Activated T-cell treated with anti-CD3 and anti-CD28 coated beads, Interleukin-2, amount 50 U/mL, for 72 hours (primary cell): ENCODE results near the gene ENAH. TPM values are rescaled to one million over a fixed set of nuclear protein-coding genes. Genes with fewer than 3 reads are reported as not detected.

Source experiments
- ATAC-seq, 2 donors: fragments of 150-1000 bp; cut with Tn5 transposase; replicated peaks in 1 of 2; 2 replicates each; pipeline ENCODE4 v1.10.0; 2021; ENCODE audit warnings: moderate library complexity in 2 of 2, mild to moderate bottlenecking in 1 of 2
- DNase-seq, 2 donors: peaks; one replicate each; pipeline ENCODE4 v3.0.0; 2021 to 2022; ENCODE audit warnings: mixed read lengths in 1 of 2
- H3K27ac Mint-ChIP-seq: one replicate; pipeline ENCODE4 v1.8.0; 2022; ENCODE audit warnings: mild to moderate bottlenecking, moderate library complexity, mixed read lengths
- H3K27me3 Mint-ChIP-seq: one replicate; pipeline ENCODE4 v1.8.0; 2022; ENCODE audit warnings: low read depth, mixed read lengths
- H3K36me3 Mint-ChIP-seq, 2 donors: one replicate each; pipeline ENCODE4 v1.8.0; 2022; ENCODE audit warnings: mixed read lengths in 2 of 2, mild to moderate bottlenecking in 1 of 2; ENCODE audit not compliant: insufficient read depth in 2 of 2
- H3K4me1 Mint-ChIP-seq: one replicate; pipeline ENCODE4 v1.8.0; 2022; ENCODE audit warnings: low read depth, mixed read lengths
- H3K4me3 Mint-ChIP-seq, 2 donors: one replicate each; pipeline ENCODE4 v1.8.0; 2022; ENCODE audit warnings: mild to moderate bottlenecking in 2 of 2, mixed read lengths in 2 of 2, moderate library complexity in 2 of 2
- H3K9me3 Mint-ChIP-seq, 2 donors: one replicate each; pipeline ENCODE4 v1.8.0; 2022; ENCODE audit warnings: mixed read lengths in 2 of 2
- total RNA-seq, 2 donors: library from RNA; stranded (reverse); gene quantifications; one replicate each; pipeline ENCODE4 v1.2.3, GENCODE V29; 2022

The ENAH gene
- total RNA-seq, 2 donors from 2014 or later, result 0.12 to 0.43 TPM

GRCh38 chr1:225548140-225548857 lies 104.6 kb downstream of the ENAH start:
- Mint-ChIP-seq H3K4me3 (no peak overlapping the region), H3K9me3 (no peaks in the 10 kb centered on the region), H3K36me3 (no peaks in the 10 kb centered on the region), H3K4me1 (peaks cover 7% of the 10 kb centered on the region), H3K27ac (no peak overlapping the region), H3K27me3 (no peaks in the 10 kb centered on the region)
- ATAC-seq (no peak), DNase-seq (no peak)

- H3K27me3 Mint-ChIP-seq, result no peaks in the 10 kb centered on the region
- H3K4me3 Mint-ChIP-seq, result no peak overlapping the region
- no peak overlapping the region for H3K27ac Mint-ChIP-seq
These were observed 107.3 kb downstream of the ENAH start for GRCh38 chr1:225545649-225546048.

GRCh38 chr1:225544924-225545323 lies 108.0 kb downstream of the ENAH start:
- Mint-ChIP-seq H3K27ac (no peak overlapping the region), H3K4me3 (no peak overlapping the region), H3K4me1 (peaks cover 7% of the 10 kb centered on the region), H3K9me3 (no peaks in the 10 kb centered on the region), H3K36me3 (no peaks in the 10 kb centered on the region), H3K27me3 (no peaks in the 10 kb centered on the region)
- DNase-seq, result no peak
- ATAC-seq, result no peak

More at GRCh38 chr1:225545649-225546048, 107.3 kb downstream of the ENAH start:
- no peak for DNase-seq
- no peaks in the 10 kb centered on the region for H3K9me3 Mint-ChIP-seq
- H3K36me3 Mint-ChIP-seq, result no peaks in the 10 kb centered on the region
- ATAC-seq, result no peak
- peaks cover 7% of the 10 kb centered on the region for H3K4me1 Mint-ChIP-seq

- no peak overlapping the region for H3K27ac Mint-ChIP-seq
- no peaks in the 10 kb centered on the region for H3K27me3 Mint-ChIP-seq
- no peak overlapping the region for H3K4me3 Mint-ChIP-seq
- H3K4me1 Mint-ChIP-seq, result peaks cover 7% of the 10 kb centered on the region
- H3K9me3 Mint-ChIP-seq, result no peaks in the 10 kb centered on the region
- DNase-seq (no peak), ATAC-seq (no peak)
- H3K36me3 Mint-ChIP-seq, result no peaks in the 10 kb centered on the region
These were observed 108.7 kb downstream of the ENAH start for GRCh38 chr1:225544263-225544662.

GRCh38 chr1:225543350-225543749 lies 109.6 kb downstream of the ENAH start:
- no peak for ATAC-seq
- no peaks in the 10 kb centered on the region for H3K27me3 Mint-ChIP-seq
- peaks cover 7% of the 10 kb centered on the region for H3K4me1 Mint-ChIP-seq
- no peaks in the 10 kb centered on the region for H3K9me3 Mint-ChIP-seq
- no peak overlapping the region for H3K4me3 Mint-ChIP-seq
- no peak overlapping the region for H3K27ac Mint-ChIP-seq
- no peak for DNase-seq
- H3K36me3 Mint-ChIP-seq, result no peaks in the 10 kb centered on the region

GRCh38 chr1:225541383-225541782 lies 111.5 kb downstream of the ENAH start:
- ATAC-seq (no peak), DNase-seq (no peak)
- H3K4me3 Mint-ChIP-seq, result no peak overlapping the region
- no peaks in the 10 kb centered on the region for H3K36me3 Mint-ChIP-seq
- no peak overlapping the region for H3K27ac Mint-ChIP-seq
- H3K27me3 Mint-ChIP-seq, result no peaks in the 10 kb centered on the region
- H3K4me1 Mint-ChIP-seq, result no peaks in the 10 kb centered on the region
- no peaks in the 10 kb centered on the region for H3K9me3 Mint-ChIP-seq

- DNase-seq (no peak), ATAC-seq (no peak)
- Mint-ChIP-seq H3K27ac (no peak overlapping the region), H3K4me1 (no peaks in the 10 kb centered on the region), H3K4me3 (no peak overlapping the region), H3K9me3 (no peaks in the 10 kb centered on the region), H3K36me3 (no peaks in the 10 kb centered on the region), H3K27me3 (no peaks in the 10 kb centered on the region)
These were observed 113.3 kb downstream of the ENAH start for GRCh38 chr1:225539575-225539974.

- Mint-ChIP-seq H3K36me3 (no peaks in the 10 kb centered on the region), H3K4me1 (no peaks in the 10 kb centered on the region), H3K27me3 (no peaks in the 10 kb centered on the region), H3K4me3 (no peak overlapping the region), H3K9me3 (no peaks in the 10 kb centered on the region), H3K27ac (no peak overlapping the region)
- no peak for ATAC-seq
- DNase-seq, result no peak
These were observed 113.9 kb downstream of the ENAH start for GRCh38 chr1:225539069-225539468.

- Mint-ChIP-seq H3K9me3 (no peaks in the 10 kb centered on the region), H3K27me3 (peaks cover 8% of the 10 kb centered on the region), H3K4me3 (no peak overlapping the region), H3K36me3 (no peaks in the 10 kb centered on the region), H3K4me1 (no peaks in the 10 kb centered on the region), H3K27ac (no peak overlapping the region)
- ATAC-seq, result no peak
- no peak for DNase-seq
These were observed 115.2 kb downstream of the ENAH start for GRCh38 chr1:225537554-225538251.

GRCh38 chr1:225535280-225535679 lies 117.6 kb downstream of the ENAH start:
- Mint-ChIP-seq H3K9me3 (no peaks in the 10 kb centered on the region), H3K27me3 (peaks cover 14% of the 10 kb centered on the region), H3K4me1 (no peaks in the 10 kb centered on the region), H3K4me3 (no peak overlapping the region), H3K36me3 (no peaks in the 10 kb centered on the region), H3K27ac (no peak overlapping the region)
- ATAC-seq (no peak), DNase-seq (no peak)

- DNase-seq (no peak), ATAC-seq (no peak)
- H3K27ac Mint-ChIP-seq, result no peak overlapping the region
- H3K4me1 Mint-ChIP-seq, result no peaks in the 10 kb centered on the region
- H3K27me3 Mint-ChIP-seq, result peaks cover 14% of the 10 kb centered on the region
- H3K36me3 Mint-ChIP-seq, result no peaks in the 10 kb centered on the region
- no peak overlapping the region for H3K4me3 Mint-ChIP-seq
- H3K9me3 Mint-ChIP-seq, result no peaks in the 10 kb centered on the region
These were observed 118.2 kb downstream of the ENAH start for GRCh38 chr1:225534772-225535171.

- ATAC-seq (no peak), DNase-seq (no peak)
- H3K36me3 Mint-ChIP-seq, result no peaks in the 10 kb centered on the region
- no peaks in the 10 kb centered on the region for H3K9me3 Mint-ChIP-seq
- peaks cover 14% of the 10 kb centered on the region for H3K27me3 Mint-ChIP-seq
- no peak overlapping the region for H3K27ac Mint-ChIP-seq
- no peaks in the 10 kb centered on the region for H3K4me1 Mint-ChIP-seq
- no peak overlapping the region for H3K4me3 Mint-ChIP-seq
These were observed 118.8 kb downstream of the ENAH start for GRCh38 chr1:225534135-225534534.

GRCh38 chr1:225533238-225533637 lies 119.7 kb downstream of the ENAH start:
- Mint-ChIP-seq H3K36me3 (no peaks in the 10 kb centered on the region), H3K4me1 (no peaks in the 10 kb centered on the region), H3K27me3 (peaks cover 14% of the 10 kb centered on the region), H3K4me3 (no peak overlapping the region), H3K9me3 (no peaks in the 10 kb centered on the region), H3K27ac (no peak overlapping the region)
- DNase-seq (no peak), ATAC-seq (no peak)
